Measurements from ENCODE around the gene ARHGEF2.

Gene ARHGEF2

GRCh38 chr1:156006666-156007376 lies 28.5 kb upstream of the ARHGEF2 start:
- H3K4me3 ChIP-seq (ENCODE audit: low read length): no peak overlapping the region
- no peaks in the 10 kb centered on the region for H3K27me3 ChIP-seq (ENCODE audit: control insufficient read depth, insufficient read depth, low read length)
- peaks cover 29% of the 10 kb centered on the region for H3K4me1 ChIP-seq (ENCODE audit: control insufficient read depth, insufficient read depth, low read length)
- H3K9me3 ChIP-seq (ENCODE audit: control insufficient read depth, low read length): no peaks in the 10 kb centered on the region
- H3K9ac ChIP-seq (ENCODE audit: low read length): no peak overlapping the region
- peaks cover 5% of the 10 kb centered on the region for H3K36me3 ChIP-seq (ENCODE audit: control insufficient read depth, insufficient read depth, low read length)

GRCh38 chr1:156004843-156005584 lies 26.7 kb upstream of the ARHGEF2 start:
- no peaks in the 10 kb centered on the region for H3K9me3 ChIP-seq (ENCODE audit: control insufficient read depth, low read length)
- H3K27me3 ChIP-seq (ENCODE audit: control insufficient read depth, insufficient read depth, low read length): no peaks in the 10 kb centered on the region
- peaks cover 43% of the 10 kb centered on the region for H3K4me1 ChIP-seq (ENCODE audit: control insufficient read depth, insufficient read depth, low read length)
- H3K9ac ChIP-seq (ENCODE audit: low read length): no peak overlapping the region
- H3K36me3 ChIP-seq (ENCODE audit: control insufficient read depth, insufficient read depth, low read length): no peaks in the 10 kb centered on the region
- H3K4me3 ChIP-seq (ENCODE audit: low read length): no peak overlapping the region

GRCh38 chr1:156003923-156004188 lies 25.5 kb upstream of the ARHGEF2 start:
- H3K9me3 ChIP-seq (ENCODE audit: control insufficient read depth, low read length): no peaks in the 10 kb centered on the region
- H3K4me1 ChIP-seq (ENCODE audit: control insufficient read depth, insufficient read depth, low read length): peaks cover 43% of the 10 kb centered on the region
- H3K27me3 ChIP-seq (ENCODE audit: control insufficient read depth, insufficient read depth, low read length): no peaks in the 10 kb centered on the region
- H3K4me3 ChIP-seq (ENCODE audit: low read length): peak overlapping the region; percentile 26
- H3K9ac ChIP-seq (ENCODE audit: low read length): peak overlapping the region; percentile 72
- H3K36me3 ChIP-seq (ENCODE audit: control insufficient read depth, insufficient read depth, low read length): no peaks in the 10 kb centered on the region

GRCh38 chr1:156002188-156002911 lies 24.0 kb upstream of the ARHGEF2 start:
- H3K27me3 ChIP-seq (ENCODE audit: control insufficient read depth, insufficient read depth, low read length): no peaks in the 10 kb centered on the region
- H3K9ac ChIP-seq (ENCODE audit: low read length): peak overlapping the region; percentile 72
- H3K36me3 ChIP-seq (ENCODE audit: control insufficient read depth, insufficient read depth, low read length): no peaks in the 10 kb centered on the region
- H3K9me3 ChIP-seq (ENCODE audit: control insufficient read depth, low read length): no peaks in the 10 kb centered on the region
- H3K4me1 ChIP-seq (ENCODE audit: control insufficient read depth, insufficient read depth, low read length): peaks cover 43% of the 10 kb centered on the region
- peak overlapping the region; percentile 54 for H3K4me3 ChIP-seq (ENCODE audit: low read length)

GRCh38 chr1:156001662-156002171 lies 23.4 kb upstream of the ARHGEF2 start:
- peak overlapping the region; percentile 72 for H3K9ac ChIP-seq (ENCODE audit: low read length)
- H3K9me3 ChIP-seq (ENCODE audit: control insufficient read depth, low read length): no peaks in the 10 kb centered on the region
- no peaks in the 10 kb centered on the region for H3K27me3 ChIP-seq (ENCODE audit: control insufficient read depth, insufficient read depth, low read length)
- H3K4me1 ChIP-seq (ENCODE audit: control insufficient read depth, insufficient read depth, low read length): peaks cover 37% of the 10 kb centered on the region
- no peaks in the 10 kb centered on the region for H3K36me3 ChIP-seq (ENCODE audit: control insufficient read depth, insufficient read depth, low read length)
- peak overlapping the region; percentile 54 for H3K4me3 ChIP-seq (ENCODE audit: low read length)

- Histone ChIP-seq H3K9ac (ENCODE audit: low read length) (peak overlapping the region; percentile 72), H3K4me3 (ENCODE audit: low read length) (peak overlapping the region; percentile 54)
Observed at GRCh38 chr1:156001021-156001661, 22.8 kb upstream of the ARHGEF2 start.

GRCh38 chr1:155999964-156000363 lies 21.6 kb upstream of the ARHGEF2 start:
- no peaks in the 10 kb centered on the region for H3K36me3 ChIP-seq (ENCODE audit: control insufficient read depth, insufficient read depth, low read length)
- H3K9ac ChIP-seq (ENCODE audit: low read length): no peak overlapping the region
- peaks cover 27% of the 10 kb centered on the region for H3K4me1 ChIP-seq (ENCODE audit: control insufficient read depth, insufficient read depth, low read length)
- no peak overlapping the region for H3K4me3 ChIP-seq (ENCODE audit: low read length)
- no peaks in the 10 kb centered on the region for H3K9me3 ChIP-seq (ENCODE audit: control insufficient read depth, low read length)
- no peaks in the 10 kb centered on the region for H3K27me3 ChIP-seq (ENCODE audit: control insufficient read depth, insufficient read depth, low read length)

More at GRCh38 chr1:156001021-156001661, 22.8 kb upstream of the ARHGEF2 start:
- no peaks in the 10 kb centered on the region for H3K36me3 ChIP-seq (ENCODE audit: control insufficient read depth, insufficient read depth, low read length)
- no peaks in the 10 kb centered on the region for H3K27me3 ChIP-seq (ENCODE audit: control insufficient read depth, insufficient read depth, low read length)
- H3K9me3 ChIP-seq (ENCODE audit: control insufficient read depth, low read length): no peaks in the 10 kb centered on the region
- peaks cover 35% of the 10 kb centered on the region for H3K4me1 ChIP-seq (ENCODE audit: control insufficient read depth, insufficient read depth, low read length)

- no peak overlapping the region for H3K4me3 ChIP-seq (ENCODE audit: low read length)
Observed at GRCh38 chr1:155996166-155996565, 17.8 kb upstream of the ARHGEF2 start.

GRCh38 chr1:155993595-155993994 lies 15.2 kb upstream of the ARHGEF2 start:
- Histone ChIP-seq H3K4me3 (ENCODE audit: low read length) (no peak overlapping the region), H3K9ac (ENCODE audit: low read length) (no peak overlapping the region), H3K27me3 (ENCODE audit: control insufficient read depth, insufficient read depth, low read length) (no peaks in the 10 kb centered on the region), H3K36me3 (ENCODE audit: control insufficient read depth, insufficient read depth, low read length) (no peaks in the 10 kb centered on the region), H3K4me1 (ENCODE audit: control insufficient read depth, insufficient read depth, low read length) (peaks cover 9% of the 10 kb centered on the region), H3K9me3 (ENCODE audit: control insufficient read depth, low read length) (no peaks in the 10 kb centered on the region)

More at GRCh38 chr1:155996166-155996565, 17.8 kb upstream of the ARHGEF2 start:
- Histone ChIP-seq H3K27me3 (ENCODE audit: control insufficient read depth, insufficient read depth, low read length) (no peaks in the 10 kb centered on the region), H3K4me1 (ENCODE audit: control insufficient read depth, insufficient read depth, low read length) (peaks cover 7% of the 10 kb centered on the region), H3K9ac (ENCODE audit: low read length) (no peak overlapping the region), H3K9me3 (ENCODE audit: control insufficient read depth, low read length) (no peaks in the 10 kb centered on the region), H3K36me3 (ENCODE audit: control insufficient read depth, insufficient read depth, low read length) (no peaks in the 10 kb centered on the region)

GRCh38 chr1:155990005-155990739 lies 11.8 kb upstream of the ARHGEF2 start:
- no peaks in the 10 kb centered on the region for H3K27me3 ChIP-seq (ENCODE audit: control insufficient read depth, insufficient read depth, low read length)
- H3K9ac ChIP-seq (ENCODE audit: low read length): no peak overlapping the region
- H3K4me1 ChIP-seq (ENCODE audit: control insufficient read depth, insufficient read depth, low read length): peaks cover 9% of the 10 kb centered on the region
- no peaks in the 10 kb centered on the region for H3K9me3 ChIP-seq (ENCODE audit: control insufficient read depth, low read length)
- no peaks in the 10 kb centered on the region for H3K36me3 ChIP-seq (ENCODE audit: control insufficient read depth, insufficient read depth, low read length)
- H3K4me3 ChIP-seq (ENCODE audit: low read length): no peak overlapping the region

GRCh38 chr1:155989242-155990004 lies 11.1 kb upstream of the ARHGEF2 start:
- Histone ChIP-seq H3K4me3 (ENCODE audit: low read length) (no peak overlapping the region), H3K9ac (ENCODE audit: low read length) (peak overlapping the region; percentile 25), H3K4me1 (ENCODE audit: control insufficient read depth, insufficient read depth, low read length) (peaks cover 9% of the 10 kb centered on the region), H3K36me3 (ENCODE audit: control insufficient read depth, insufficient read depth, low read length) (no peaks in the 10 kb centered on the region), H3K9me3 (ENCODE audit: control insufficient read depth, low read length) (no peaks in the 10 kb centered on the region), H3K27me3 (ENCODE audit: control insufficient read depth, insufficient read depth, low read length) (no peaks in the 10 kb centered on the region)

Data from mucosa of stomach (tissue), 1 donor.